ENCODE results near the gene TSHZ2.

TSHZ2 gene

DNA sequence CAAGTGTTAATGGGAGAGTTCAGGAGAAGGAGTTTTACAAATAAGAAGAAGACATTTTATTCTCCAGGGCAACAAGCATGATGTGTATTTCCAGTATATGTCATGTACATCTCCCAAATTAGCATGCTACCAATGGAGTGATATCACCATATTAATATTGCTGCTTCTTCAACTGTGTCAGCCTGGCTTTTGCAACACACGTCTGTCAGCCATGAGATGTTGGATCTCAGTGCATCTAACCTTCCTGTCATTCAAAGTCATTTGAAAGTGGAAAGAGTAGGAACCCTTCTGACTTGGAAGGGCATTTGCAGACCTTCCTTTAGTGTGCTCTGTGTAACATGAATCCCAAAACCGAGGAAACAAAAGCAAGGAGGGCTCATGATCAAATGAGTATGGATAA lies 337.4 kb downstream of the TSHZ2 start:
- TF ChIP-seq, protein P1, sequence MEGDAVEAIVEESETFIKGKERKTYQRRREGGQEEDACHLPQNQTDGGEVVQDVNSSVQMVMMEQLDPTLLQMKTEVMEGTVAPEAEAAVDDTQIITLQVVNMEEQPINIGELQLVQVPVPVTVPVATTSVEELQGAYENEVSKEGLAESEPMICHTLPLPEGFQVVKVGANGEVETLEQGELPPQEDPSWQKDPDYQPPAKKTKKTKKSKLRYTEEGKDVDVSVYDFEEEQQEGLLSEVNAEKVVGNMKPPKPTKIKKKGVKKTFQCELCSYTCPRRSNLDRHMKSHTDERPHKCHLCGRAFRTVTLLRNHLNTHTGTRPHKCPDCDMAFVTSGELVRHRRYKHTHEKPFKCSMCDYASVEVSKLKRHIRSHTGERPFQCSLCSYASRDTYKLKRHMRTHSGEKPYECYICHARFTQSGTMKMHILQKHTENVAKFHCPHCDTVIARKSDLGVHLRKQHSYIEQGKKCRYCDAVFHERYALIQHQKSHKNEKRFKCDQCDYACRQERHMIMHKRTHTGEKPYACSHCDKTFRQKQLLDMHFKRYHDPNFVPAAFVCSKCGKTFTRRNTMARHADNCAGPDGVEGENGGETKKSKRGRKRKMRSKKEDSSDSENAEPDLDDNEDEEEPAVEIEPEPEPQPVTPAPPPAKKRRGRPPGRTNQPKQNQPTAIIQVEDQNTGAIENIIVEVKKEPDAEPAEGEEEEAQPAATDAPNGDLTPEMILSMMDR (IDR thresholded peaks at IDR 0.05; ENCODE audit: low read depth, low read length): no peak
- no peak overlapping the region for H3K4me3 ChIP-seq (replicated peaks in 1 of 2; ENCODE audit: low read depth in 2 of 2, low read length in 2 of 2)
- DNase-seq (ENCODE audit: low read depth in 2 of 2): no peak

DNA sequence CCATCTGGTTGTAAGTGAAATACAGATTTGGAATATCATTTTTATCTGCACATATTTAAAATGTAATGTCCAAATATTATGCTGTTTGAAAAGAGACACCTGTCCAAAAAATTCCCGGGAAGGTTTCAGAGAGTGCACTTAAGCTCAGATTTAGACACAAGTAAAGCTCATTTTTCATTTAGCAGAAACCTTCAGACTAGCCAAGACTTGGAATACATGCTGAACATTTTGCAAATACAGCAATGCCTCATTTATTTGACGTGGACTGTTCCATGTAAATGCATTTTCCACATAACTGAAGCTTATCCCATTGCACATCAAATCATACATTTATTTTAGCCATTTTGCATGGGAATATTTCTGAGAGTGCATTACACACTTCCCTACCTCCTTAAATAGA lies 340.8 kb downstream of the TSHZ2 start:
- TF ChIP-seq, protein P1 (IDR thresholded peaks at IDR 0.05; ENCODE audit: low read depth, low read length): no peak
- DNase-seq (ENCODE audit: low read depth in 2 of 2): no peak
- no peak overlapping the region for H3K4me3 ChIP-seq (replicated peaks in 1 of 2; ENCODE audit: low read depth in 2 of 2, low read length in 2 of 2)

DNA sequence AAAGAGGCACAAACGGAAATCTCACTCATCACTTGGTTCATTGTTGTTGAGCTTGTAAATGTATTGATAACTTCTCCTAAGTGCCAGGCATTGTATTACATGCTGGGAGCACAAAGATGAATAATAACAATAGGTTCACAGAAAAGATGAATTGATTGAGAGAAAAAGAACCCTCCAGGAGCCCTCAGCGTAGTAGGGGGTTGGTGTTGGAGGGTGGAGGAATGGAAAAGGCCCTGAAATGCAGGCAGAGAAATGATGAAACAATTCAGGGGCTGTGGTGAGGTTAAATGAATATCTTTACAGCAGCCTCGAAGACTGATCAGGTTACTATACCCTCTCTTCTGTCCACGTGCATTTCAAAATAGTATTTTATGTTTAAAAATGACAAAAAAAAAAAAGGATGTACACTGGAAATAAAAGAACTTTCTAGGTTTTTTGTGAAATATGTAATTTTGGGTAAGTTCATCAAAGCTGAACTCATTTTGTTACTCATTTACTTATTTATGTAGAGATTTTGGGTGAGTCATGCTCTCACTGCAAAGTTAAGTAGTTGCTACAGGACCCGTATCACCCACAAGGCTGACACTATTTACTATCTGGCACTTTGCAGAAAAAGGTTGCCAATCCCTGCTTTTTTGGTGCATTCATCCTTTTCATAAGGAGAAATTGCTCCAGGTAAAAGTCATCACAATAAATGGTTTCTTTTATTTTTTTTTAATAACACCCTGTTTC lies 344.2 kb downstream of the TSHZ2 start:
- TF ChIP-seq, protein P1 (IDR thresholded peaks at IDR 0.05; ENCODE audit: low read depth, low read length): no peak
- H3K4me3 ChIP-seq (replicated peaks in 1 of 2; ENCODE audit: low read depth in 2 of 2, low read length in 2 of 2): no peak overlapping the region
- DNase-seq (ENCODE audit: low read depth in 2 of 2): no peak

DNA sequence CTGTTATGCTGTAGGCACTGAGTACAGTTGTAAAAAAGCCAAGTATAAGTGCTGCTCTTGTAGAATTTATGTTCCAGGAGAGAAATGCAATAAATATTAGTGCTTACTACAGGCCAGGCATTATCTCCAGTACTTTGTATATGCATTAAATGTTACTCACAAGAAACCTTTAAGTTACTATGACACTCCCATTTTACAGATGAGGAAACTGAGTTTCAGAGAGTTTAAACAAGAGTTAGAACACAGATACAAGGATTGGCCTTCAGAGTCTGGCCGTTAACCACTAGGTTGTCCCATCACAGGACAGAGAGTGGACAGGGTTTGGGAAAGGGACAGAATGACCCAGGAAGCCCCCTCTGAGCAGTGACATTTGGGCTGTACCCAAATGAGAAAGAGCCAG lies 347.0 kb downstream of the TSHZ2 start:
- no peak overlapping the region for H3K4me3 ChIP-seq (replicated peaks in 1 of 2; ENCODE audit: low read depth in 2 of 2, low read length in 2 of 2)
- no peak for DNase-seq (ENCODE audit: low read depth in 2 of 2)
- TF ChIP-seq, protein P1 (IDR thresholded peaks at IDR 0.05; ENCODE audit: low read depth, low read length): no peak

DNA sequence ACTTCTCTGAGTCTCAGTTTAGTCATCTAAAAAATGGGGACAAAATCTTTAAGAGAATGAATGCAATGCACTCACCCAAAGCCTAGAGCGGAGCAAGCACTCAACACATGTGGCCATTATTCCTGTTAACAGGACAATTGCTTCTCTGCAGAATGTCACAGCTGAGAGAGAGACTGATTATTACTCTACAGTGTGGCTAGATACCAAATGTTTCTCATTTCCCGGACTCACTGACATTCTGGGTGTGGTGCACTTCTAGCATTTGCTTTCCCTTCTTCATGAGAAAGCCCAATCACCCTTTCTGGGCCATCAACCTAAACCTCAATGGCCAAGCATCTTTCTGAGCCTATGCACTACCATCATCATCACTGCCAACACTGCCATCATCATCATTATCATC lies 347.6 kb downstream of the TSHZ2 start:
- TF ChIP-seq, protein P1 (IDR thresholded peaks at IDR 0.05; ENCODE audit: low read depth, low read length): no peak
- DNase-seq (ENCODE audit: low read depth in 2 of 2): no peak
- H3K4me3 ChIP-seq (replicated peaks in 1 of 2; ENCODE audit: low read depth in 2 of 2, low read length in 2 of 2): no peak overlapping the region

DNA sequence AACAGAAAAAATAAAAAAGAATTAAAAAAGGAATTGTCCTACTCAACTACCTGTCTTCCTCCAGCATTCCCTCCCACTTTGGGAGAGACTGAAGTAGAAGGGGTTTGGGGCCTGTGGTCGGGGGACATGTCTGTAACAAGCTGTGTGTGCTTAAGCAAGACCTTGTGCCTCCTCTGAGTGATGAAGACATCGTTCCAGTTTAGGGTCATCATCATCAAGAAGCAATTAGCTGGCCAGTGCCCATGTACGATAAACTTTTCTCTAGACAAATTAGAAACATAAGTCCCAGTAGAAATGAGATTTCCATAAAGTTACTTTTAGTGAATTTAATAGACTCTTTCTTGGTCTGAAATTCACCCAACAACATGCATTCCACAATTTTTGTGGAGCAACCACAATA lies 348.5 kb downstream of the TSHZ2 start:
- DNase-seq (ENCODE audit: low read depth in 2 of 2): no peak
- H3K4me3 ChIP-seq (replicated peaks in 1 of 2; ENCODE audit: low read depth in 2 of 2, low read length in 2 of 2): no peak overlapping the region
- TF ChIP-seq, protein P1 (IDR thresholded peaks at IDR 0.05; ENCODE audit: low read depth, low read length): no peak

DNA sequence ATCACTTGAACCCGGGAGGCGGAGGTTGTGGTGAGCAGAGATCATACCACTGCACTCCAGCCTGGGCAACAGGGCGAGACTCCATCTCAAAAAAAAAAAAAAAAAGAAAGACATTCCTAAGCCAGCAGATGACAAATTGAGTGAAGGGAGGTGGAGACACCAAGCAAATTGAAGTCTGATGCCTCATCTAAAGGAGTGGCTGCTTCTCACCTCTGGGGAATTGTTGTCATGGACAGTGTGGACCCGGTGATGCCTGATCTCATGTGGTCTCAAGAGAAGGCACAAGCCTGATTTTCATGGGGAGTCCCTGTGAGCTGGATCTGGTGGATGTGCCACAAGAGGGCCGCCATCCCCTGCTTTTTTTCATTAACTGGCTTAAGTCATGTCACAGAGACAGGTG lies 349.4 kb downstream of the TSHZ2 start:
- DNase-seq (ENCODE audit: low read depth in 2 of 2): no peak
- TF ChIP-seq, protein P1 (IDR thresholded peaks at IDR 0.05; ENCODE audit: low read depth, low read length): no peak
- H3K4me3 ChIP-seq (replicated peaks in 1 of 2; ENCODE audit: low read depth in 2 of 2, low read length in 2 of 2): no peak overlapping the region

All from cardiac fibroblast (primary cell).